HEK293 (cell line): ENCODE measurements around the gene ERCC1.

Source experiments
- CTCF ChIA-PET: fragments of 350-600 bp; formaldehyde crosslinking; extraction: SDS; loops from one replicate; lab custom pipeline; 2021; ENCODE audit warnings: antibody characterized with exemption; lab: Yijun Ruan, JAX
- POLR2A ChIA-PET: fragments of 300-600 bp; formaldehyde crosslinking; extraction: SDS; loops from one replicate; lab custom pipeline; 2020; ENCODE audit warnings: antibody characterized with exemption, inconsistent platforms; lab: Yijun Ruan, JAX
- H3K27ac ChIP-seq: fragments of 200-500 bp; sonication (Bioruptor generic); 2 replicates; pipeline ENCODE4 v1.5.1; 2014; ENCODE audit warnings: low read depth, low read length, control low read depth, inconsistent platforms; ENCODE audit errors: extremely low read depth
- H3K36me3 ChIP-seq, 2 experiments: fragments of 200-500 bp in 1 of 2; sonication (Bioruptor generic) in 1 of 2; 1 replicate in 1 of 2; 2 replicates in 1 of 2; pipeline ENCODE4 v1.5.1; 2014 to 2017; ENCODE audit warnings: inconsistent platforms in 2 of 2, low read length in 2 of 2; ENCODE audit not compliant: control insufficient read depth in 2 of 2, insufficient read depth in 1 of 2
- H3K4me1 ChIP-seq: fragments of 200-500 bp; sonication (Bioruptor generic); 2 replicates; pipeline ENCODE4 v1.5.1; 2014; ENCODE audit warnings: mild to moderate bottlenecking, low read length, inconsistent platforms; ENCODE audit not compliant: control insufficient read depth, insufficient read depth
- H3K4me3 ChIP-seq: 2 replicates; pipeline ENCODE4 v1.5.1; 2011; ENCODE audit warnings: low read depth, mild to moderate bottlenecking, control low read depth, low read length, moderate library complexity
- H3K9me3 ChIP-seq: fragments of 200-500 bp; sonication (Bioruptor generic); 2 replicates; pipeline ENCODE4 v1.5.1; 2014; ENCODE audit warnings: low read depth, low read length, inconsistent platforms; ENCODE audit not compliant: control insufficient read depth, insufficient read depth
- HIC1 ChIP-seq: fragments of 450-650 bp; formaldehyde crosslinking; IDR thresholded peaks from 2 replicates; pipeline ENCODE4 v1.5.1; 2016; ENCODE audit warnings: missing biosample characterization, missing genetic modification characterization
- MZF1 ChIP-seq: fragments of 450-650 bp; formaldehyde crosslinking; IDR thresholded peaks from 2 replicates; pipeline ENCODE4 v1.5.1; 2017; ENCODE audit warnings: missing biosample characterization, missing genetic modification characterization, borderline replicate concordance
- PRDM10 ChIP-seq: fragments of 450-650 bp; formaldehyde crosslinking; IDR thresholded peaks from 2 replicates; pipeline ENCODE4 v1.5.1; 2016; ENCODE audit warnings: missing biosample characterization, missing genetic modification characterization
- SALL2 ChIP-seq: fragments of 450-650 bp; formaldehyde crosslinking; IDR thresholded peaks from 2 replicates; pipeline ENCODE4 v1.5.0; 2017; ENCODE audit warnings: missing biosample characterization, mild to moderate bottlenecking, missing genetic modification characterization, borderline replicate concordance
- SP7 ChIP-seq: fragments of 450-650 bp; formaldehyde crosslinking; IDR thresholded peaks from 2 replicates; pipeline ENCODE4 v1.5.1; 2016; ENCODE audit warnings: missing biosample characterization, missing genetic modification characterization
- ZBTB17 ChIP-seq: fragments of 450-650 bp; formaldehyde crosslinking; IDR thresholded peaks from 2 replicates; pipeline ENCODE4 v1.5.1; 2016; ENCODE audit warnings: missing biosample characterization, missing genetic modification characterization
- ZEB2 ChIP-seq: fragments of 450-650 bp; formaldehyde crosslinking; IDR thresholded peaks from 2 replicates; pipeline ENCODE4 v1.5.1; 2016; ENCODE audit warnings: missing biosample characterization, missing genetic modification characterization
- ZNF112 ChIP-seq: fragments of 450-650 bp; formaldehyde crosslinking; IDR thresholded peaks from 2 replicates; pipeline ENCODE4 v1.5.0; 2017; ENCODE audit warnings: missing biosample characterization, missing genetic modification characterization
- ZNF121 ChIP-seq: fragments of 450-650 bp; formaldehyde crosslinking; IDR thresholded peaks from 2 replicates; pipeline ENCODE4 v1.5.1; 2016; ENCODE audit warnings: missing biosample characterization, missing genetic modification characterization
- ZNF155 ChIP-seq: fragments of 450-650 bp; formaldehyde crosslinking; IDR thresholded peaks from 2 replicates; pipeline ENCODE4 v1.5.1; 2016; ENCODE audit warnings: missing biosample characterization, missing genetic modification characterization
- ZNF23 ChIP-seq: fragments of 450-650 bp; formaldehyde crosslinking; IDR thresholded peaks from 2 replicates; pipeline ENCODE4 v1.5.1; 2016; ENCODE audit warnings: missing biosample characterization, missing genetic modification characterization, borderline replicate concordance
- ZNF394 ChIP-seq: fragments of 450-650 bp; formaldehyde crosslinking; IDR thresholded peaks from 2 replicates; pipeline ENCODE4 v1.5.1; 2016; ENCODE audit warnings: missing biosample characterization, missing genetic modification characterization, mild to moderate bottlenecking, moderate library complexity, borderline replicate concordance
- ZNF416 ChIP-seq: fragments of 450-650 bp; formaldehyde crosslinking; IDR thresholded peaks from 2 replicates; pipeline ENCODE4 v1.5.1; 2016; ENCODE audit warnings: missing biosample characterization, missing genetic modification characterization
- ZNF561 ChIP-seq: fragments of 450-650 bp; IDR thresholded peaks from 2 replicates; pipeline ENCODE4 v1.5.1; 2018; ENCODE audit warnings: missing biosample characterization, missing genetic modification characterization, borderline replicate concordance
- ZNF639 ChIP-seq: fragments of 450-650 bp; formaldehyde crosslinking; IDR thresholded peaks from 2 replicates; pipeline ENCODE4 v1.5.1; 2016; ENCODE audit warnings: missing biosample characterization, missing genetic modification characterization
- ZNF654 ChIP-seq: fragments of 450-650 bp; formaldehyde crosslinking; IDR thresholded peaks from 2 replicates; pipeline ENCODE4 v1.5.1; 2016; ENCODE audit warnings: low read depth, missing biosample characterization, missing genetic modification characterization
- ZNF664 ChIP-seq: fragments of 450-650 bp; formaldehyde crosslinking; IDR thresholded peaks from 2 replicates; pipeline ENCODE4 v1.5.1; 2016; ENCODE audit warnings: missing biosample characterization, missing genetic modification characterization
- ZSCAN30 ChIP-seq: fragments of 450-650 bp; IDR thresholded peaks from 2 replicates; pipeline ENCODE4 v1.5.1; 2018; ENCODE audit warnings: missing biosample characterization, mild to moderate bottlenecking, missing genetic modification characterization, moderate library complexity
- ZXDB ChIP-seq: fragments of 450-650 bp; formaldehyde crosslinking; IDR thresholded peaks from 2 replicates; pipeline ENCODE4 v1.5.1; 2016; ENCODE audit warnings: missing biosample characterization, missing genetic modification characterization

Gene ERCC1

GRCh38 chr19:45448425-45448756, 24.7 kb upstream of the ERCC1 start:
- TF ChIP-seq ZNF394 (tag by site-specific recombination) = no peak
- peak; percentile 91 for TF ChIP-seq ZNF121 (tag by site-specific recombination)
- ChIA-PET POLR2A (interaction anchor here (1.4 kb wide), 1 partner anchor 30 kb away, joined by 4 read pairs; no protein-coding TSS in a partner anchor), CTCF (interaction anchor here (0.5 to 4.2 kb wide), 9 partner anchors 9 to 194 kb away, joined by 3 to 33 read pairs (median 4); no protein-coding TSS in a partner anchor)
- Histone ChIP-seq H3K4me1 (0 out of 2 replicates have a peak, but pooled peaks cover 4% of the 10 kb centered on the region), H3K4me3 (no peak overlapping the region), H3K27ac (no peak overlapping the region), H3K9me3 (no peaks in the 10 kb centered on the region), H3K36me3 (no peaks in the 10 kb centered on the region)

- POLR2A ChIA-PET = no interaction called here
- H3K4me1 ChIP-seq = 0 out of 2 replicates have a peak, but pooled peaks cover 8% of the 10 kb centered on the region
- TF ChIP-seq ZNF394 (tag by site-specific recombination) (no peak), ZNF561 (no peak), ZNF112 (no peak), PRDM10 (tag by site-specific recombination) (0 out of 2 replicates have a peak, but pooled peaks have one; percentile 9), ZEB2 (tag by site-specific recombination) (no peak), ZNF416 (tag by site-specific recombination) (no peak), ZBTB17 (tag by site-specific recombination) (0 out of 2 replicates have a peak, but pooled peaks have one; percentile 23), ZNF654 (tag by site-specific recombination) (no peak), SALL2 (tag by site-specific recombination) (no peak)
- H3K4me3 ChIP-seq = no peak overlapping the region
- CTCF ChIA-PET = interaction anchor here (0.6 to 4.2 kb wide), 9 partner anchors 10 to 38 kb away, joined by 3 to 38 read pairs (median 5); no protein-coding TSS in a partner anchor
- H3K27ac ChIP-seq = no peak overlapping the region
- no peaks in the 10 kb centered on the region for H3K9me3 ChIP-seq
- H3K36me3 ChIP-seq = no peaks in the 10 kb centered on the region
Measured at GRCh38 chr19:45446944-45447343, 23.2 kb upstream of the ERCC1 start.

GRCh38 chr19:45446295-45446694, 22.6 kb upstream of the ERCC1 start:
- CTCF ChIA-PET = interaction anchor here (0.5 to 4.2 kb wide), 15 partner anchors 9 to 513 kb away, joined by 3 to 38 read pairs (median 6); partner anchors contain the start of gene FOSB
- H3K4me3 ChIP-seq = no peak overlapping the region
- POLR2A ChIA-PET = no interaction called here
- TF ChIP-seq ZXDB (tag by site-specific recombination) (0 out of 2 replicates have a peak, but pooled peaks have one; percentile 32), PRDM10 (tag by site-specific recombination) (no peak), SP7 (0 out of 2 replicates have a peak, but pooled peaks have one; percentile 19), ZSCAN30 (tag by site-specific recombination) (peak; percentile 60; the same call in 1 of the 2 replicates), ZNF23 (tag by site-specific recombination) (no peak), HIC1 (tag by site-specific recombination) (no peak), ZNF664 (tag by site-specific recombination) (peak; percentile 73; the same call in 1 of the 2 replicates), ZNF639 (0 out of 2 replicates have a peak, but pooled peaks have one; percentile 23), ZNF121 (tag by site-specific recombination) (peak; percentile 12; the same call in 1 of the 2 replicates), MZF1 (tag by site-specific recombination) (peak; percentile 92; the same call in 1 of the 2 replicates), ZNF155 (tag by site-specific recombination) (no peak), ZNF654 (tag by site-specific recombination) (peak; percentile 42)

More at GRCh38 chr19:45446295-45446694, 22.6 kb upstream of the ERCC1 start:
- H3K27ac ChIP-seq = no peak overlapping the region
- no peaks in the 10 kb centered on the region for H3K36me3 ChIP-seq
- 0 out of 2 replicates have a peak, but pooled peaks cover 8% of the 10 kb centered on the region for H3K4me1 ChIP-seq
- H3K9me3 ChIP-seq = no peaks in the 10 kb centered on the region
